HEK293 (cell line): ENCODE results near the gene NANOS3.

Experiments
- CTCF ChIP-seq: fragments of 450-650 bp; formaldehyde crosslinking; IDR thresholded peaks from 2 replicates; pipeline ENCODE4 v1.5.1; 2016; ENCODE audit warnings: missing biosample characterization, missing genetic modification characterization
- ZNF140 ChIP-seq: fragments of 450-650 bp; formaldehyde crosslinking; IDR thresholded peaks from 2 replicates; pipeline ENCODE4 v1.5.1; 2016; ENCODE audit warnings: missing biosample characterization, missing genetic modification characterization
- ZSCAN23 ChIP-seq: fragments of 450-650 bp; formaldehyde crosslinking; IDR thresholded peaks from 2 replicates; pipeline ENCODE4 v1.5.1; 2016; ENCODE audit warnings: missing biosample characterization, missing genetic modification characterization

- no peak for TF ChIP-seq CTCF (tag by site-specific recombination)
- TF ChIP-seq ZNF140 (tag by site-specific recombination): no peak
- TF ChIP-seq ZSCAN23: no peak
These were observed 46.0 kb upstream of the NANOS3 start for GRCh38 chr19:13830741-13831536.
